HepG2 (cell line): ENCODE results near the gene ZNF618. TPM values are rescaled to one million over a fixed set of nuclear protein-coding genes. Genes with fewer than 3 reads are reported as not detected.

Experiments
- ATAC-seq: fragments of 200-7000 bp; cut with Tn5 transposase; 3 replicates; pipeline ENCODE4 v1.9.1; 2020; ENCODE audit warnings: mild to moderate bottlenecking, moderate library complexity
- BruUV-seq: library from RNA; stranded (reverse); fragments of 400-500 nt; replicated peaks from 2 replicates; lab custom pipeline; 2021; lab: Mats Ljungman, UMichigan
- CTCF ChIA-PET: fragments of 300-600 bp; formaldehyde crosslinking; extraction: SDS; loops from one replicate; lab custom pipeline; 2021; ENCODE audit warnings: low total read pairs, inconsistent platforms, low intra/inter-chr PET ratio; lab: Yijun Ruan, JAX
- POLR2A ChIA-PET: fragments of 350-600 bp; sonication (Branson Sonifier 250); formaldehyde crosslinking; loops from one replicate; lab custom pipeline; 2020; ENCODE audit warnings: antibody characterized with exemption, inconsistent platforms; lab: Yijun Ruan, JAX
- DNase-seq: peaks from one replicate; pipeline ENCODE4 v3.0.0-alpha.2; 2015; ENCODE audit warnings: low spot score
- FAIRE-seq: peaks from 3 replicates; lab custom pipeline; 2011; peaks lifted over from hg19 to GRCh38; lab: Jason Lieb, UNC
- H2AFZ ChIP-seq: one replicate; pipeline ENCODE4 v1.6.1; 2011; ENCODE audit warnings: low read length, inconsistent platforms
- H3K27ac ChIP-seq: fragments of 300-600 bp; 3 replicates; pipeline ENCODE4 v1.8.0; 2011; ENCODE audit warnings: mixed run types, mild to moderate bottlenecking, mixed read lengths, low read length, inconsistent platforms; ENCODE audit not compliant: insufficient read depth; ENCODE audit errors: extremely low read length
- H3K27me3 ChIP-seq, 2 experiments: fragments of 200-600 bp in 1 of 2; 2 replicates in 1 of 2; 3 replicates in 1 of 2; pipeline versions ENCODE4 v1.6.0 to v1.8.0; 2011; ENCODE audit warnings: low read length in 2 of 2, mild to moderate bottlenecking in 2 of 2, moderate library complexity in 2 of 2, inconsistent platforms in 1 of 2; ENCODE audit not compliant: insufficient read depth in 2 of 2, control insufficient read depth in 1 of 2
- H3K36me3 ChIP-seq, 2 experiments: fragments of 200-600 bp in 1 of 2; replicated peaks in 1 of 2; 2 replicates in 1 of 2; 3 replicates in 1 of 2; pipeline versions ENCODE4 v1.5.1 to v1.8.0; 2011; ENCODE audit warnings: low read length in 2 of 2, inconsistent platforms in 1 of 2; ENCODE audit not compliant: insufficient read depth in 2 of 2, control insufficient read depth in 1 of 2
- H3K4me1 ChIP-seq: 2 replicates; pipeline ENCODE4 v1.5.1; 2012; ENCODE audit warnings: low read length, inconsistent platforms; ENCODE audit not compliant: insufficient read depth
- H3K4me2 ChIP-seq: 2 replicates; pipeline ENCODE4 v1.6.0; 2011; ENCODE audit warnings: low read depth, low read length, inconsistent platforms
- H3K4me3 ChIP-seq, 3 experiments: fragments of 200-600 bp in 1 of 3; sonication (generic), shearing (Covaris generic) in 1 of 3; replicated peaks in 1 of 3; 2 replicates each; pipeline ENCODE4 v1.5.1; 2011 to 2016; ENCODE audit warnings: low read length in 3 of 3, inconsistent platforms in 2 of 3, low read depth in 2 of 3, mild to moderate bottlenecking in 2 of 3, control low read depth in 1 of 3, mixed read lengths in 1 of 3; ENCODE audit not compliant: insufficient read depth in 1 of 3
- H3K79me2 ChIP-seq: one replicate; pipeline ENCODE4 v1.6.1; 2011; ENCODE audit warnings: low read length, inconsistent platforms; ENCODE audit not compliant: insufficient read depth
- H3K9ac ChIP-seq: 2 replicates; pipeline ENCODE4 v1.6.0; 2011; ENCODE audit warnings: mild to moderate bottlenecking, low read depth, low read length, inconsistent platforms; ENCODE audit not compliant: insufficient read depth
- H3K9me3 ChIP-seq: 2 replicates; pipeline ENCODE4 v1.5.1; 2012; ENCODE audit warnings: mild to moderate bottlenecking, low read length
- H4K20me1 ChIP-seq: 2 replicates; pipeline ENCODE4 v1.6.0; 2011; ENCODE audit warnings: inconsistent platforms, mild to moderate bottlenecking, low read length, moderate library complexity; ENCODE audit not compliant: insufficient read depth
- CBX5 ChIP-seq: sonication (generic); formaldehyde crosslinking; IDR thresholded peaks from 2 replicates; pipeline ENCODE4 v1.4.0; 2020; ENCODE audit warnings: missing genetic modification reagents, borderline replicate concordance
- CHCHD3 ChIP-seq: sonication (generic); formaldehyde crosslinking; IDR thresholded peaks from 2 replicates; pipeline ENCODE4 v1.8.0; 2022; ENCODE audit warnings: mild to moderate bottlenecking, missing genetic modification reagents, moderate library complexity
- KDM4B ChIP-seq: sonication (generic); formaldehyde crosslinking; IDR thresholded peaks from 2 replicates; pipeline ENCODE4 v1.4.0; 2020; ENCODE audit warnings: missing genetic modification reagents
- MEIS2 ChIP-seq: sonication (generic); formaldehyde crosslinking; IDR thresholded peaks from 2 replicates; pipeline ENCODE4 v1.9.0; 2021; ENCODE audit warnings: mild to moderate bottlenecking, missing genetic modification reagents
- ZBTB44 ChIP-seq: sonication (generic); formaldehyde crosslinking; IDR thresholded peaks from 2 replicates; pipeline ENCODE4 v1.4.0; 2020; ENCODE audit warnings: missing genetic modification reagents
- ZBTB7A ChIP-seq: sonication (generic); formaldehyde crosslinking; IDR thresholded peaks from 2 replicates; pipeline ENCODE4 v1.8.0; 2022; ENCODE audit warnings: mild to moderate bottlenecking, missing genetic modification reagents
- ZNF407 ChIP-seq: sonication (generic); formaldehyde crosslinking; IDR thresholded peaks from one replicate; pipeline ENCODE4 v1.5.1; 2020; ENCODE audit warnings: mild to moderate bottlenecking, missing genetic modification reagents; ENCODE audit errors: not compliant biosample characterization
- ZNF549 ChIP-seq: sonication (generic); formaldehyde crosslinking; IDR thresholded peaks from 2 replicates; pipeline ENCODE4 v1.5.0; 2020; ENCODE audit warnings: missing genetic modification reagents
- ZNF691 ChIP-seq: sonication (generic); formaldehyde crosslinking; IDR thresholded peaks from 2 replicates; pipeline ENCODE4 v1.4.0; 2020; ENCODE audit warnings: missing genetic modification reagents, low read depth, mild to moderate bottlenecking, borderline replicate concordance
- ZSCAN22 ChIP-seq: sonication (generic); formaldehyde crosslinking; IDR thresholded peaks from 2 replicates; pipeline ENCODE4 v1.4.0; 2020; ENCODE audit warnings: mild to moderate bottlenecking, missing genetic modification reagents
- ZUFSP ChIP-seq: sonication (generic); formaldehyde crosslinking; IDR thresholded peaks from 2 replicates; pipeline ENCODE4 v1.9.0; 2021; ENCODE audit warnings: missing genetic modification reagents, mild to moderate bottlenecking, borderline replicate concordance
- WGBS: methylation state at CpG from one replicate; pipeline ENCODE4 v1.1.6; 2017; ENCODE audit warnings: low lambda C conversion rate; 5-methylcytosine and 5-hydroxymethylcytosine counted together
- in situ Hi-C: cut with HindIII; loops from 2 replicates; pipeline ENCODE4 v1.10.0; 2017; ENCODE audit warnings: low pct_unique_long_range_greater_than_20kb; ENCODE audit not compliant: extremely low pct_ligation_motif_present
- intact Hi-C: fragments of 100-400 bp; cut with micrococcal nuclease; formaldehyde crosslinking; loops from one replicate; pipeline ENCODE4 v1.10.0; 2022; ENCODE audit not compliant: unreplicated experiment
- polyA plus RNA-seq, 8 experiments: library from polyadenylated mRNA; depleted of rRNA in 3 of 8; stranded (reverse) in 7 of 8; unstranded in 1 of 8; fragments of >200 nt; fragmentation: Illumina TruSeq in 4 of 8; extraction: Trizol in 4 of 8; gene quantifications; 2 replicates each; pipeline versions ENCODE4 v1.2.1 to v1.2.3, GENCODE V29; 2011 to 2016; ENCODE audit warnings: low read depth in 4 of 8, missing spikeins in 1 of 8, mixed read lengths in 1 of 8; ENCODE audit not compliant: insufficient read depth in 1 of 8
- total RNA-seq, 5 experiments: library from RNA; depleted of rRNA; stranded (reverse); fragments of >200 nt; fragmentation: Illumina TruSeq; extraction: Trizol; gene quantifications; 2 replicates each; pipeline ENCODE4 v1.2.3, GENCODE V29; 2016; ENCODE audit warnings: low read depth in 1 of 5

The ZNF618 gene
- total and polyA plus RNA-seq, 2 of the 13 experiments (the other 11 are each of a cell fraction or from before 2014, with no cell fraction given): 0.07 TPM

DNA sequence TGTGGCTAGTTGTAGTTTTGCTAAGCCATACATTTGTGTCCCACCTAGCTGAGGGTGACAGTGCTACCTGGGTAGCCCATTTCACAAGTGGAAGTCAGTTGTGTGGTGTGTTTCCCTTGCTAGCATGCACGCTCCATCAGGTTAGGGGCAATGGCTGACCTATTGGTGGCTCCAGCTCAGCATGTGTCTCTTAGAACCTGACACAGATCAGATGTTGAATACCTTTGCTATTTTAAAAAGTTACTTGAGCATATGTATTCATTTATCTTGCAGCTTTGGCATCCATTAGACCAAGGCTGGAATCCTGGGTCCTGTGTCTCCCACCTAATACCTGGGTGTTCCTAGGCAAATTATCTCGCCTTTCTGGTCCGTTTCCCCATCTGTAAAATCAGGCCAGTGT, 44.8 kb downstream of the ZNF618 start:
- no peak overlapping the region for H2AFZ ChIP-seq
- no peak overlapping the region for H3K27ac ChIP-seq
- H3K79me2 ChIP-seq: no peaks in the 10 kb centered on the region
- H4K20me1 ChIP-seq: no peaks in the 10 kb centered on the region
- 43% methylated on average over 3 of the region's 3 CpGs for WGBS
- DNase-seq (no peak), FAIRE-seq (no peak), ATAC-seq (no peak)
- no peaks in the 10 kb centered on the region for H3K4me1 ChIP-seq
- intact Hi-C loops (no loop called here), in situ Hi-C loops (no loop called here)
- no peak overlapping the region for H3K9ac ChIP-seq
- no peaks in the 10 kb centered on the region for H3K36me3 ChIP-seq
- POLR2A ChIA-PET: no interaction called here
- CTCF ChIA-PET: no interaction called here
- no peak overlapping the region for H3K4me3 ChIP-seq
- no peak overlapping the region for H3K4me2 ChIP-seq
- no TSS peak for BruUV-seq
- H3K27me3 ChIP-seq: 0 out of 5 replicates have a peak, but pooled peaks cover 0 to 1% of the 10 kb centered on the region in 2 experiments
- 0 out of 2 replicates have a peak, but pooled peaks cover 4% of the 10 kb centered on the region for H3K9me3 ChIP-seq
- no peak for TF ChIP-seq MEIS2 (CRISPR knock-in tag)
- TF ChIP-seq ZNF691 (CRISPR knock-in tag): no peak
- TF ChIP-seq ZNF407 (CRISPR knock-in tag): no peak
- no peak for TF ChIP-seq KDM4B
- TF ChIP-seq CHCHD3 (CRISPR knock-in tag): no peak
- no peak for TF ChIP-seq ZSCAN22 (CRISPR knock-in tag)
- no peak for TF ChIP-seq ZNF549 (CRISPR knock-in tag)
- no peak for TF ChIP-seq ZBTB7A (CRISPR knock-in tag)
- TF ChIP-seq CBX5 (CRISPR knock-in tag): no peak
- TF ChIP-seq ZBTB44 (CRISPR knock-in tag): no peak
- TF ChIP-seq ZUFSP (CRISPR knock-in tag): no peak
